Activated CD8-positive, alpha-beta memory T cell treated with anti-CD3 and anti-CD28 coated beads, Interleukin-2, amount 50 U/mL, for 24 hours (primary cell): ENCODE data around the gene VAC14.

ENCODE experiments used
- DNase-seq: peaks from one replicate; pipeline ENCODE4 v3.0.0-alpha.2; 2020; ENCODE audit errors: extremely low read depth

Gene VAC14

DNA sequence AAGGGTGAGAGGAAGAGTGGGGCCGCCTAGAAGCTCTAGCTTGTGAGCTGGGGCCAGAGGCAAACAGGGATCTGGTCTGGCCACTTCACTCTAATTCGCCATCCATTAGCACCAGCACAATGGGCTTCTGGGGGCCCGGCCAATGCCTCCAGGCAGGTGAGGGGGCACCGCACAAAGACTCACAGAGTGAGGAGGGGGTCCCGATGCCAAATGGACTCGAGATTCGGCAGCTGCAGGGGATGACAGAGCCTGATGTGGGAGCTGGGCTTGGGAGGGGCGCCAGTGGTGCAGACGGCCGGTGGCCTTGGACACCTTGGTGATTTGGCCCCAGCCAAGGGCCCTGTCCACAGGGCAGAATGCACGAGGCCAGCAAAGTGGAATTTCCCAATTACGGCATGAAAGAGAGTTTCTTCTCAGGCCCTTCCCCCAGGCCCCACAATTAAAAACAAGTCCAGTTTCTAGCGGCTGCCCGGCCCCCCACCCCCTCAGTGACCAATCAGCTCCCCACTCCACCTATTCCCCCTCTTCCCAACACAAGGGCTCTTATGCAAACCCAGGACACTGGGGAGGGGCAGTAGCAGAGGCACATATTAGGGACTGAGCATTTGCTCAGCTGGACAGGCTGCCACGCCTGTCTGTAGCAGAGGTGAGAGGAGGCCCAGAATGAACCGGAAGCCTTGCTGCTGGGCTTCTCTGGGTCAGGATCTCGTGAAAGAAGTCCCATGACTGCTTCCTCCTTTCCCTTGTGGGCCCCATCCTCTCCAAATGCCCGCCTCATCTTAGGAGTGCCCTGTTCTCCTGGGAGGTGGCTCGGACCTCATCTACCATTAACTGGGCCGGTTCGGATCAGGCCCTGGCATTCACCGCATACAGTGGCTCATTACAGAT, 75.7 kb downstream of the VAC14 start:
- no peak for DNase-seq

- DNase-seq: no peak
Measured at GRCh38 chr16:70724146-70725023, 76.6 kb downstream of the VAC14 start.

- no peak for DNase-seq
Measured at GRCh38 chr16:70723740-70724145, 77.2 kb downstream of the VAC14 start.

GRCh38 chr16:70721202-70721963, 79.6 kb downstream of the VAC14 start:
- DNase-seq: no peak

GRCh38 chr16:70720425-70721201, 80.3 kb downstream of the VAC14 start:
- no peak for DNase-seq

- DNase-seq: no peak
Measured at GRCh38 chr16:70717065-70717464, 83.9 kb downstream of the VAC14 start.

GRCh38 chr16:70715860-70716357, 85.0 kb downstream of the VAC14 start:
- no peak for DNase-seq

DNA sequence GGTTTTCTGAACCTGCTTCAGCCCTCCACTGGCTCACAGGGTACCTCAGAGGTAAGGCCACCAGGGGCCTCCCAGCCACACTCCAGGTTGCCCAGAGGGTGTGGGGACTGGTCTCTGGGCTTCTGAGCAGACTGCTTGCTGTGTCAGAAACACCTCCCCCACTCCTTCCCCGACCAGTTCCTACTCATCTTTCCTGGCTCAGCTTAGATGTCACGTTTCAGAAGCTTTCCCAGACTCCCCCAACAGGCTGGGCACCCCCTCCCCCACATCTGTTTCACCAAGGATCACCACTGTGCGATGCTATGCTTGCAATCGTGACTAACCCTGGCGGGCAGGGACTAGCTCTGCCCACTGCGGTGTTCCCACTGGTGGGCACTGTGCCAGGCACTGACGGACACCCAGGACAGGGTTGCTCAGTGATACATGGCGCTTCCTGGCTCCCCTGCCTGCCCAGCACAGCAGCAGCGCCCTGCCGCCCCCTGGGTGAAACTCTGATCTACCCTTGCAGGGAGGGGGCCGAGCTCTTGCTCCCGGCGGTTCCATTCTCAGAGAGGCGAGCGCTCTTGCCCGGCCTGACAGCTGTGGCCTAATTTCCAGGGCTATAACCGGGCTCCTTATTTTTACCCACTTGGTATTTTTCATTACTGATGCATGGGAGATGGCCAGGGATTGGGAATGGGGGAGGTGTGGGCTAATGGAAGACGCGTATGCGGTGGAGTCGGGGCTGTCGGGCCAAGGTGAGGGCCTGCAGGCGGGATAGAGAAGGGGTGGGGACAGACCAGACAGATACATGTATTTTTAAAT, 85.7 kb downstream of the VAC14 start:
- no peak for DNase-seq

DNA sequence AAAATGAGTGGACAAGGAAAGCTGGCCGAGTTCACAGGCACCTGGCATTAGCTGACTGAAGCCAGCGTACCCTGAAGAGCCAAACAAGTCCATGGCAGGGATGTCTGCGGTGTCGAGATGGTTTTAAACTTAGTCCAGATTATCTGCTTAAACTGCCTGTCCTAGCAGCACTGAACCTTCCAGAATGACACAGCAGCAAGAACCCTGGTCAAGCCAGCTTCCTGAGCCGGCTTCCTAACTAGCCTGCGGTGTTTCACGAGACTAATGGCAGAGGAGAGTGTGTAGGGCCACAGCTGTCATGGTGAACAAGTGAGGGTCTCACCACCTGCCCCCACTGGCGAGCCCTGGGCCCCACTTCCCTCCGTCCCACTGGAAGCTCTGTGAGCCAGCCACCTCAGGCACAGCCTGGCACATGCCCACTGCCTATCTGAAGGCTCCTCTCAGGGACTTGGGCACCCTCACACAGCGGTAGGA, 86.3 kb downstream of the VAC14 start:
- DNase-seq: no peak

- no peak for DNase-seq
Measured at GRCh38 chr16:70713824-70714223, 87.1 kb downstream of the VAC14 start.

- DNase-seq: no peak
Measured at GRCh38 chr16:70713342-70713741, 87.6 kb downstream of the VAC14 start.

- DNase-seq: no peak
Measured at GRCh38 chr16:70712942-70713341, 88.0 kb downstream of the VAC14 start.

DNA sequence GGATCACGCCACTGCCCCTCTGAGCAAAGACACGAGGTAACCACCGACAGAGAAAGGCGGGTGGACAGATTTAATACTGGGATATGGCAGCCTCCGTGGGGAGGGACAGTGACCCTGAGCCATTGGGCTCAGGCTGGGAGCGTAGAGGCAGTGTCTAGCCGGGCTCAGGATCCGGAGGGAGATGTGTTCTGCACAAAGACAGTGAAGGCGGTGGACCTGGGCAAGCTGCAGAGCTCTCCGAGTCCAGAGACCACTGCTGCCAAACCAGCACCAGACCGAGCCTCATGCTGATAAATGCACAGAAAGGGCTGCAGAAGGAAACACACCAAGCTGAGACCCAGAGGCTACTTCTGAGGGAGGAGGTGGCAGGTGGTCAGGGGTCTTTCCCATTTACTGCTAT, 88.6 kb downstream of the VAC14 start:
- no peak for DNase-seq

- no peak for DNase-seq
Measured at GRCh38 chr16:70711211-70712031, 89.5 kb downstream of the VAC14 start.

DNA sequence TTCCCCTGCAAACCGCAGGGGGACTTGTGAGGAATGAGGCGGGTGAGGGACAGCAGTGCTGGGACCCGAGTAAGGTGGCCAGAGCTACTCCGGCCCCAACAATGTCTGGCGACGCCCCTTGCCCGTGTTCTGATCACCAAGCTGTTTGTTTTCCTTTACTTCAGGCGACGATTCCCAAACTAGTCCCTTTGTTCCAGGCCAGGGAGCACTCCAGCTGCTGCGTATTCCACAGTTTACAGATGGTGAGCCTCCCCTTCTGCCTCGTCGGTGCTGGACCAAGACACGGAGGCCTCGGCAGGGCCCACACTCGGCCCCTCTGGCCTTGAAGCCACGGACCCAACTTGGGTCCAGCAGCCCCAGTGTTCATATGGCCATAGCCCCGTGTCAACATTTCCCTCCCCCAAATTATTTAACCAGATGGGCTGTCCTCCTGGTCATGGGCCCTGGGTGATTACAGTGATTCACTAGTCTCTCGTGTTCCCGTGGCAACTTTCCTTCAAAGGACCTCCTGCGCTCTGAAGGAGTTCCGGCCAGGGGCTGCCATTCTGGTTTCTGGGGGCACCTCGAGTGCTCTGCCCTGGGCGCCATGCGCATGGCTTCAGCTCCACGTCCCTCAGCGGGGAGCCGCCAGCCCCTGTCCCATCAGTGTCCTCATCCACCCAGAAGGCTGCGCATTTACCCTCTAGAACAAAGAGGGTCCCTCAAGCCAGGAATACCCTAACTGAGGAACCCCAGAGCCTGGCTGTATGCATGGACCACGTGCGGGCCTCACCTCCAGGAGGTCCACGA, 90.3 kb downstream of the VAC14 start:
- DNase-seq: no peak

DNA sequence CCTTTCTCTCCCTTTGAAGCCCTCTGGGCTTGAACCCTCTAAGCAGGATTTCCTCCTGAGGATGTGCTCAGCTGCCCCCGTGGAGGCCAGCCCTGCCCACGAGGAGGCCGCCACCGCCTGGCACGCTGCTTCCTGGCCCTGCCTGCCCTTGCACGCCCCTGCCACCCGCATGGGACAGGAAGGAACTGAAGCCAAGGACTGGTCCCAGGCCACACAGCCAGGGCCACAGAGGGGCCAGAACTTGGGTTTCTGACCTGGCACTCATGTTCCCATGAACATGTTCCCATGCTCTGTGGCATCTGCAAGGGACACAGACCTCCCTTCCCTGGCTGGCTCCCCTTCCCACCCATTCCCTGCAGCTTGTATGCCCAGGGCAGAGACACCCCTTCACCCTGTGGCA, 91.0 kb downstream of the VAC14 start:
- DNase-seq: no peak

- DNase-seq: no peak
Measured at GRCh38 chr16:70709457-70709856, 91.5 kb downstream of the VAC14 start.
